Measurements from ENCODE around the gene AS3MT. TPM values are rescaled to one million over a fixed set of nuclear protein-coding genes. Genes with fewer than 3 reads are reported as not detected.

AS3MT gene
- total RNA-seq, 1 donor from 2014 or later, result 40.3 TPM

- Histone ChIP-seq H3K9me3 (ENCODE audit: low read depth) (no peaks in the 10 kb centered on the region), H3K79me2 (ENCODE audit: low read depth) (no peaks in the 10 kb centered on the region), H4K20me1 (ENCODE audit: low read depth) (no peaks in the 10 kb centered on the region), H3K36me3 (no peaks in the 10 kb centered on the region), H3K27ac (no peak overlapping the region), H3K4me3 (no peak overlapping the region), H3K9ac (no peak overlapping the region), H3F3A (ENCODE audit: low read depth) (peaks cover 5% of the 10 kb centered on the region), H2AFZ (replicated peaks) (no peak overlapping the region), H3K4me2 (no peak overlapping the region), H3K27me3 (no peaks in the 10 kb centered on the region), H3K4me1 (no peaks in the 10 kb centered on the region)
- H3K36me3 Mint-ChIP-seq, result peaks cover 6% of the 10 kb centered on the region
- no peaks in the 10 kb centered on the region for H3K9me3 Mint-ChIP-seq
- no peak for DNase-seq (ENCODE audit: low spot score)
- H3K27ac Mint-ChIP-seq, result no peak overlapping the region
- no peaks in the 10 kb centered on the region for H3K27me3 Mint-ChIP-seq (ENCODE audit: insufficient read depth, low read depth)
- TF ChIP-seq CTCF (IDR thresholded peaks at IDR 0.05) (no peak), EZH2phosphoT487 (IDR thresholded peaks at IDR 0.05) (no peak), EZH2 (IDR thresholded peaks at IDR 0.05) (no peak)
- no peak overlapping the region for H3K4me3 Mint-ChIP-seq
- no peaks in the 10 kb centered on the region for H3K4me1 Mint-ChIP-seq
Observed at GRCh38 chr10:102900006-102900405, 30.7 kb downstream of the AS3MT start.

DNA sequence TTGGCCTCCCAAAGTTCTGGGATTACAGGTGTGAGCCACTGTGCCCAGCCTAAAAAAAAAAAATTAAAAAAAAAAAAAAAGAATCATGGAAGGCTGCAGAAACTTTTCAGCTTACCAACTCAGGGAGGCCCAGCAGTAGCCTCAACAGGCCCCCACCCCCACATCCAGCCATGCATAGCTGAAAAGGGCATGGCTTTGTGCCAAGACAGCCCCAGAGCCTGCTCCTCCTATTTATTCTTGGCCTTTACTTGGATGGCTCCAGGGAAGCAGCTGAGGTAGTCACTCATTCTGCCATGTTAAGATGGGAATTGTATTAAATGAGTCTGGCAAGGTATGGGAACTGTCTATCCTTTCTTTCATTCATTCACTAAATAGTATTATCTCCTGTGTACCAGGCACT, 35.1 kb downstream of the AS3MT start:
- Histone ChIP-seq H3K27me3 (no peaks in the 10 kb centered on the region), H3K4me1 (no peaks in the 10 kb centered on the region), H3K4me3 (no peak overlapping the region), H2AFZ (replicated peaks) (no peak overlapping the region), H3K36me3 (no peaks in the 10 kb centered on the region), H3F3A (ENCODE audit: low read depth) (peaks cover 5% of the 10 kb centered on the region), H3K9me3 (ENCODE audit: low read depth) (no peaks in the 10 kb centered on the region), H3K27ac (no peak overlapping the region), H4K20me1 (ENCODE audit: low read depth) (no peaks in the 10 kb centered on the region), H3K4me2 (no peak overlapping the region), H3K79me2 (ENCODE audit: low read depth) (no peaks in the 10 kb centered on the region), H3K9ac (no peak overlapping the region)
- Mint-ChIP-seq H3K4me3 (no peak overlapping the region), H3K36me3 (no peaks in the 10 kb centered on the region), H3K27ac (no peak overlapping the region), H3K27me3 (ENCODE audit: insufficient read depth, low read depth) (peaks cover 2% of the 10 kb centered on the region), H3K4me1 (no peaks in the 10 kb centered on the region), H3K9me3 (no peaks in the 10 kb centered on the region)
- no peak for TF ChIP-seq EZH2phosphoT487 (IDR thresholded peaks at IDR 0.05)
- no peak for DNase-seq (ENCODE audit: low spot score)

- Histone ChIP-seq H3F3A (ENCODE audit: low read depth) (no peaks in the 10 kb centered on the region), H3K36me3 (no peaks in the 10 kb centered on the region), H3K4me1 (no peaks in the 10 kb centered on the region), H3K4me2 (no peak overlapping the region), H3K9ac (no peak overlapping the region), H2AFZ (replicated peaks) (no peak overlapping the region), H4K20me1 (ENCODE audit: low read depth) (no peaks in the 10 kb centered on the region), H3K9me3 (ENCODE audit: low read depth) (no peaks in the 10 kb centered on the region), H3K27me3 (no peaks in the 10 kb centered on the region), H3K79me2 (ENCODE audit: low read depth) (no peaks in the 10 kb centered on the region), H3K4me3 (no peak overlapping the region), H3K27ac (no peak overlapping the region)
- no peak for DNase-seq (ENCODE audit: low spot score)
- no peaks in the 10 kb centered on the region for H3K9me3 Mint-ChIP-seq
- H3K27me3 Mint-ChIP-seq (ENCODE audit: insufficient read depth, low read depth), result peaks cover 2% of the 10 kb centered on the region
- H3K4me3 Mint-ChIP-seq, result no peak overlapping the region
- no peak overlapping the region for H3K27ac Mint-ChIP-seq
- no peak for TF ChIP-seq EZH2phosphoT487 (IDR thresholded peaks at IDR 0.05)
- TF ChIP-seq CTCF (IDR thresholded peaks at IDR 0.05), result no peak
- no peak for TF ChIP-seq EZH2 (IDR thresholded peaks at IDR 0.05)
- no peaks in the 10 kb centered on the region for H3K36me3 Mint-ChIP-seq
- no peaks in the 10 kb centered on the region for H3K4me1 Mint-ChIP-seq
Observed at GRCh38 chr10:102906507-102906906, 37.2 kb downstream of the AS3MT start.

DNA sequence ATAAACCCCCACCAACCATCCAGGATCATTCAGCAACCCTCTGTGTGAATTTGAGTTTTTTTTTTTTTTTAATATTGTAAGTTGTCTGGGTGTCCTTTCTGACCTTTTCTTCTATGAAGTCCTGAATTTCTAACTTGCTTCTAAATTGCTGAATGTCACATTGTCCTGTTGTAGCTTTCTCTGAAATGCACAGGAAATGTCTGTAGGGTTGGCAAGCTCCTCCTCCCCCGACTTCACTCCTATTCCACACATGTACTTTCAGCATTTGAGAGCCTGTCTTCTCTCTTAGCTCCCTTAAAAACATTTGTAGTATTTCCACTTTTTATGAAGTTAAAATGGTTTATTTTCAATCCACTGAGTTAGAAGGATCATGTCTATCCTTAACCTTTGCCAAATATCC, 45.5 kb downstream of the AS3MT start:
- H3F3A ChIP-seq (ENCODE audit: low read depth), result peaks cover 12% of the 10 kb centered on the region
- H4K20me1 ChIP-seq (ENCODE audit: low read depth), result peaks cover 8% of the 10 kb centered on the region
- no peak overlapping the region for H3K4me3 ChIP-seq
- H3K4me1 ChIP-seq, result peaks cover 4% of the 10 kb centered on the region
- H3K27ac ChIP-seq, result no peak overlapping the region
- Mint-ChIP-seq H3K4me3 (no peak overlapping the region), H3K27ac (no peak overlapping the region), H3K36me3 (peaks cover under 1% of the 10 kb centered on the region), H3K27me3 (ENCODE audit: insufficient read depth, low read depth) (peaks cover 9% of the 10 kb centered on the region), H3K4me1 (peaks cover 13% of the 10 kb centered on the region), H3K9me3 (peaks cover 2% of the 10 kb centered on the region)
- no peak for DNase-seq (ENCODE audit: low spot score)
- no peak overlapping the region for H3K9ac ChIP-seq
- no peak overlapping the region for H2AFZ ChIP-seq (replicated peaks)
- no peak overlapping the region for H3K4me2 ChIP-seq
- H3K79me2 ChIP-seq (ENCODE audit: low read depth), result peaks cover 10% of the 10 kb centered on the region
- no peaks in the 10 kb centered on the region for H3K9me3 ChIP-seq (ENCODE audit: low read depth)
- no peak for TF ChIP-seq CTCF (IDR thresholded peaks at IDR 0.05)
- TF ChIP-seq EZH2phosphoT487 (IDR thresholded peaks at IDR 0.05), result no peak
- no peak for TF ChIP-seq EZH2 (IDR thresholded peaks at IDR 0.05)
- H3K36me3 ChIP-seq, result no peaks in the 10 kb centered on the region
- H3K27me3 ChIP-seq, result peaks cover 20% of the 10 kb centered on the region

All from neural progenitor cell (in vitro differentiated cells).